ENCODE data around the gene CACNA1A.

DNA sequence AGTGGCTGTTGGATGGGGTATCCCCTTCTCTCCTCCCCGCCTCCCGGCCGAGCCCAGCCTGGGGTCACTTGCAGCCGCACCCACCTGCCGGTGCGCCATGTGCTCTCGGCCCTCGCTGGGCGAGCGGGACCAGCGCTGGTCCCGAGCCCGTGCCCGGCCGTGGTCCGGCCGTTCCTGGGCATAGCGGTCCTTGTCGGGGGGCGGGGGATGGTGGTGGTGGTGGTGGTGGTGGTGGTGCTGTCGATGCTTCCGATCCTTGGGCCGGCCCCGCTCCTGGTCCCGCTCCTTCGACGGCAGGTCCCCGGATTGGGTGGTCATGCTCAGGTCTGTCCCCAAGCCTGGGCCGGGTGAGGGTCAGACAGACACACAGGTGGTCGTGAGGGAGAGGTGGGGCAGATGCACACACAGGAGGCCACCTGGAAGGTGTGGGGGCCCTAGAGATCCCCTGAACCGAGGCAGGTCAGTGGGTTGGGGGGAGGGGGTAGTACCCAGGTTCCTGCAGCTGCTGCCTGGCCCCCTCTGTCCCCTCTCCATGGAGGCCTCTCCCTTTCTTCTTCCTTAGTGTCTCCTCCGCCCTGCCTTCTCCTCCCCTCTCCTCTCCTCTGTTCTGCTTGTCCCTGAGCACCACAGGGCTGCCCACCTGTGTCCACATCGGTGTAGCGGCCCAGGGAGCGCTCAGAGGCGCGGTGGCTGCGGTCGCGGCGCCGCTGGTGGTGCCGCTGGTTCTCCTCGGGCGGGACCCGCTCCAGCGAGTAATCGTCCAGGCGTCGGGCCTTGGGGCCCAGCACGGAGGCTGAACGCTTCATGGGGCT, 297.4 kb downstream of the CACNA1A start:
- TF ChIP-seq, protein P1, sequence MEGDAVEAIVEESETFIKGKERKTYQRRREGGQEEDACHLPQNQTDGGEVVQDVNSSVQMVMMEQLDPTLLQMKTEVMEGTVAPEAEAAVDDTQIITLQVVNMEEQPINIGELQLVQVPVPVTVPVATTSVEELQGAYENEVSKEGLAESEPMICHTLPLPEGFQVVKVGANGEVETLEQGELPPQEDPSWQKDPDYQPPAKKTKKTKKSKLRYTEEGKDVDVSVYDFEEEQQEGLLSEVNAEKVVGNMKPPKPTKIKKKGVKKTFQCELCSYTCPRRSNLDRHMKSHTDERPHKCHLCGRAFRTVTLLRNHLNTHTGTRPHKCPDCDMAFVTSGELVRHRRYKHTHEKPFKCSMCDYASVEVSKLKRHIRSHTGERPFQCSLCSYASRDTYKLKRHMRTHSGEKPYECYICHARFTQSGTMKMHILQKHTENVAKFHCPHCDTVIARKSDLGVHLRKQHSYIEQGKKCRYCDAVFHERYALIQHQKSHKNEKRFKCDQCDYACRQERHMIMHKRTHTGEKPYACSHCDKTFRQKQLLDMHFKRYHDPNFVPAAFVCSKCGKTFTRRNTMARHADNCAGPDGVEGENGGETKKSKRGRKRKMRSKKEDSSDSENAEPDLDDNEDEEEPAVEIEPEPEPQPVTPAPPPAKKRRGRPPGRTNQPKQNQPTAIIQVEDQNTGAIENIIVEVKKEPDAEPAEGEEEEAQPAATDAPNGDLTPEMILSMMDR (IDR thresholded peaks at IDR 0.05), result no peak
- TF ChIP-seq POLR2A (IDR thresholded peaks at IDR 0.05), result no peak
